Stimulated activated naive CD4-positive, alpha-beta T cell (primary cell): ENCODE data around the gene PECR.

Experiments used
- DNase-seq, 6 experiments: peaks; one replicate each; lab custom pipeline; 2025; lab: John Stamatoyannopoulos, UW

The PECR gene

GRCh38 chr2:216081487-216082116, at the start of gene PECR, which contains the start of gene TMEM169:
Gene PECR (minus strand): TSS chr2:216081809. CDS start chr2:216081741, 68 bp downstream.
Gene TMEM169 (plus strand): TSS chr2:216081919. CDS start chr2:216095964, 14,045 bp downstream.
- DNase-seq = peak; percentile 38 to 66 (median 54)

DNA sequence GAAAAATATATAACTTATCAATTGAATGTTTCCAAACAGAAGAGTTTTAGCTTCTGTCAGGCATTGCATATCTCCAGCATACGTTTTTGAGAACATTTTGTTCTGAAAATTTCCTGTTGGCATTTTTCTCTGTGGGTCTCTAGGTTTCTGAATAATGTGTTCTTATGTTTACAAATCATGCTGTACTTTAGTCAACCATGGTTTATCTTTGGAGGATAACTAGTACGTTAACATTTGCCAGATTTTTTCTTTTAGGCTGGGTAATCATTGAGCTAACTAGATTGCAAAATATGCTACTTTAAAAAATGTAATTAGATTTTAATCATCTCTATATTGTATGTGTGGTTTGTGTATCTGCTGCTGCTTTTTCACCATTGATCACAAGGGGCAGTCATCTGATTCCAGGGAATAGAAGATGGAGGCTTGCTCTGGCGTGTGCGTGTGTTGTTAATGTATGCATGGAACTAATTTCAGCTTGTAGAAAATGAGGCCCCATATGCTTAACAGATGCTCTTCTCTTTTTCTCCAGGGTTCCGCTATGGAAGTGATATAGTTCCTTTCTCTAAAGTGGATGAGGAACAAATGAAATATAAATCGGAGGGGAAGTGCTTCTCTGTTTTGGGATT, 48.9 kb upstream of the PECR start:
- DNase-seq = no peak

DNA sequence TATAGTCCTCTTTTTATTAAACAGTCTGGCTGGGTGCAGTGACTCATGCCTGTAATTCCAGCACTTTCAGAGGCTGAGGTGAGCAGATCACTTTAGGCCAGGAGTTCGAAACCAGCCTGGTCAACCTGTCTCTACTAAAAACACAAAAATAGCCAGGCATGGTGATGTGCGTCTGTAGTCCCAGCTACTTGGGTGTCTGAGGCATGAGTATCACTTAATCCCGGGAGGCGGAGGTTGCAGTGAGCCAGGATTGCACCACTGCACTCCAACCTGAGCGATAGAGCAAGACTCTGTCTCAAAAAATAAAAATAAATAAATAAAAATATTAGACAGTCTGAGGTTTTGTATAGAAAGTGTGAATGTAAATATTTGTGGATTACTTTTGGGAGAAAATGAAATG, 45.3 kb upstream of the PECR start:
- no peak for DNase-seq

DNA sequence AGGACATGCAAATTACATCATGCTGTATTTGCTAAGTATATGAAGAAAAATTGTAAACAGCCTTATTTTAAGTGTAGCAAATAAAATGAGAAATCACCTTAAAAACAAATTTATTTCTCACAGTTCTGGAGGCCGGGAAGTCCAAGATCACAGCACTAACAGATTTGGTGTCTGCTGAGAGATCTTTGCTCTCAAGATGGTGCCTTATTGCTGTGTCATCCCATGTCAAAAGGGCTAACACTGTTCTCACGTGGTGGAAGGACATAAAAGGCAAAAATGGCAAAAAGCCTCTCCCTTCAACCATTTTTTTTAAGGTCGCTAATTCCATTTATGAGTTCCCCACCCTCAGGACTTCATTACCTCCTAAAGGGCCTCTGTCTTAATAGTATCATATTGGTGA, 39.6 kb upstream of the PECR start:
- DNase-seq = no peak

DNA sequence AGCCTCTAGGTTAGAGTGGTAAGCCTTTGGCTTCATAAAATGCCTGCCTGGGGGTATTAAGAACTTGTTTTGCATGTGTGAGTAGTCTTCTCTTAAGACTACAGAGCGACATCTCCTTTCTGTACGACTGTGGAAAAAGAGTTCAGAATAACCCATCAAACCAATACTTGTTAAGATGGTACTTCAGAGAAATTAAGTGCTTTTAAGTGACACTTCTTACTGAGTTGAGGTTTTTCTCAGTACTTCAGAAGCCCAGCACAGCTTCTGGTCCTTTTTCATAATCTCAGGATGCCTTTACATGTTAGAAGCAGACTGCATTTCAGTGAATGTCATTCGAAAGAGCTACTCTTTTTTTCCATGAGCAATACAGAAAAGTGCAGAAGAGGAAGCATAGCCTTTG, 38.4 kb upstream of the PECR start:
- peak in 3 of 6 experiments; percentile 42 to 60 (median 42) for DNase-seq

DNA sequence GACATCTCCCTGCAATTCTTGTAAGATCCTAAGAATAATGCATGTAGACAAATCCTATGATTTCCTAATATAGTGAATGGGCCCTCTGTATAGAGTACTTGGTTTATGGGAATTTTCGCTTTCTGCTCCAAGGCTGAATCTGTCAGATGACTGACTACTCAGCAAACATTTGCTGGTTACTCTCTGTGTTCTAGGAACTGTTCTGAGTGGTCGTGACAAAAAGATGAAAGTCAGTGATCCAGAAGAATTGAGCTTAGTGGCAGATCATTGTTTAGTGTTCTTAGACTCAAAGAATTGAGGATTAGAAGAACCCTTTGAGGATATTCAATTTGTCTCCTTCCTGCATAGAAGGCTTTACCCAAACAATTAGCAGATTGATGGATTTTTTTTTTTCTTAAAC, 37.5 kb upstream of the PECR start:
- DNase-seq = no peak

- DNase-seq = no peak
Measured at GRCh38 chr2:216118474-216118873, 36.9 kb upstream of the PECR start.

DNA sequence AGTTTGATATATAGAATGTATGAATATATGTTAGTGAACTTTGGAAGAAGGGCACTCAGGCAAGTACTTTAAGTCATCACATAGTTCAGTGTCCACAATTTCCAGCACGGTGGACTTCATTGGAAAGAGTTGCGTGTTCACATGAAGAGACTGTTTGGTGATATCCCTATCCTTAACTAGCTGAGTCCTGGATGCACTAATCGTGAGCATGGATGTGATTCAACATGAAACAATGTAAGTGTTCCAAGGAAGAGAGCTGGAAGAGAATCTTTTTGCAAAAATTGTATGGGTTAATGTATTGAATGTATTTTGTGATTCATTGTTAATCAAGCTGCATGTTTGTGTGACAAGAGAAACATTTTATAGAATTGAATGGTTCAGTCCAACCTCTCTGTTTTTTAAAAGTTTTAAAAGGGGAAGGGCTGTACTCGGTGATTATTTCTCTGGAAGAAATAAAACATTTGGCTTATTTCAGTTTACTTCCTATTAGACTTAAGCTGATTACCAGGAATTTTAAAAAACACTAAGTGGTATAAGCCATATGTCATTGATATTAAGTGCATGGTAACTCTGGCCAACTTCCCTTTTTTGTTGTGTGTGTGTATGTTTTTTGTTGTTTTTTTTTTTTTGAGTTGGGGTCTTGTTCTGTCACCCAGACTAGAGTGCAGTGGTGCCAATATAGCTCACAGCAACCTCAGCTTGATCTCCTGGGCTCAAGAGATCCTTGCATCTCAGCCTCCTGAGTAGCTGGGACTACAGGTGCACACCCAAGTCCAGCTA, 36.1 kb upstream of the PECR start:
- no peak for DNase-seq

DNA sequence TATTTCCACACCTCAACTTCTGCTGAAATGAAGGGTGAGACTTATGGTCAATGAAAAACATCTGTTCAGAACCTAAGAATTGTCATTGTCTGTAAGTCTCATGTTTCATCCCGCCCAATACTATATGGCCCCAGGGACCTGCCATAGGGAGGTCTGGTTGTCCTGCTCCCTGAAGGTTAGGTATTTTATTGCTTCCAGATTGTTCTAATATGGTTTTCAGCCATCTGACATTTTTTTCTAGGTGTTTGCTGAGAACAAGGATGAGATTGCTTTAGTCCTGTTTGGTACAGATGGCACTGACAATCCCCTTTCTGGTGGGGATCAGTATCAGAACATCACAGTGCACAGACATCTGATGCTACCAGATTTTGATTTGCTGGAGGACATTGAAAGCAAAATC, 34.8 kb upstream of the PECR start:
- no peak for DNase-seq

DNA sequence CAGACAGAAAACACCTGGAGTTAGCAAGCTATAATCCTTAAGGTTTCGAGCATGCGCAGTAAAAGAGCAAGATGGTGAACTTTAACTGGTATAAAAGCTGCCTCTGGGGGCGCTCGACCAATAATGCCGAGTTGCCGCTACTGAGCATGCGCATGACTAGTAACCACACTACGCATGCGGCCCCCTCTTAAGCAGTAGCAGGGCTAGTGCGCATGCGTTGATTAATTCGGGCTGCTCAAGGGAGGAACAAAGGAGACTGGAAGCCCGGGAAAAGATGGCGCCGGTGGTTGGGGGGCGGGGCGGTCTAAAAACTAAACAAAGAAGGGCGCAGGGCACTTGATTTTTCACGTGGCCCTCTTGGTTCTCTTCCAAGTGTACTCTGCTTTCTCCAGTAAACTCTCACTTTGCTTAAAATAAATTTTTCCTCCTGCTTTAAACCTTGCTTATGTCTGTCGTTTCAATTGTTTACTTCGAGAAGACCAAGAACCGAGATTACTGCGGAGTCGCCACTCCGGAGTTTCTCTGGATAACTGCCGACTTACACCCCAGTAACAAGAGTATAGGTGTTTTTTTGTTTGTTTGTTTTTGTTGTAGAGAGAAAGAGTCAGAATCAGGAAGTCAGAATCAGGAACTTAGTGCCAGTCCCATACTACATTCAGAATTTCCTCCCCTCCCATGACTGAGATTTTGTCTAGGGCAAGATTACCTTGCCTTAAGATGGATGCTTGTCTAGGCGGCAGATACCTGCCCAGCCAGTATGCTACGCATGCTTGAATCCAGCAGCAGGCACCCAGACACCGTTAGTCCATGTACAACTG, 33.3 kb upstream of the PECR start:
- peak; percentile 92 to 98 (median 96) for DNase-seq

DNA sequence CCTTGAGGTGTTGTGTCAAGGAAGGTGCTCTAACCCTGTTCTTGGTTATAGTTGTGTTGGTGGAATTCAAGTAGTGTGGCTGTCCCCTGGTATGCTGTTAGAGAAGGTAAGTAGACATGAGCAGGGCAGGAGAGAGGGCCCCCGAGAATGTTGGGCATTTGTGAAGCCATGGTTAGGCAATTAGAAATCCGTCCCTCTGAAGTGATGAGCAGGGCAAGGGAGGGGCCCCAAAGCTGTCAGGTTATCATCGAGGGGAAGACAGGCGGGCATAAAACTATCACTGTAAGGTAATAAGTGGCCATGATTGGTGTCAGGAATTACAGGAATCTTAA, 32.7 kb upstream of the PECR start:
- DNase-seq = no peak

- DNase-seq = no peak
Measured at GRCh38 chr2:216113572-216113971, 32.0 kb upstream of the PECR start.

DNA sequence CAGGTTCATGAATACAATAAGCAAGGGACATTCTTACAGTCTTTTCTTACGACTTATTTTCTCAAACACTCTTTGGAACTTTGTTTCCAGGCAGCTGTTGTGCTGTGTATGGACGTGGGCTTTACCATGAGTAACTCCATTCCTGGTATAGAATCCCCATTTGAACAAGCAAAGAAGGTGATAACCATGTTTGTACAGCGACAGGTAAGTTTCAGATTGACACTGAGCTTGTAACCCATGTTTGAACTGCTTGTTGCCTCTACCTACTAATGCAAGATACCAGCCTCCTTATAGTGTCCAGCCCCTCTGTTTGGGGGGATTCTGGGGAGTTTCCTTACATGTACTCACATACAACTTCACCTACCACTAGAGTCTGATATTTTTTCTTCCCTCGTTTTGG, 31.3 kb upstream of the PECR start:
- DNase-seq = no peak

GRCh38 chr2:216111122-216111521, 29.5 kb upstream of the PECR start:
- no peak for DNase-seq

DNA sequence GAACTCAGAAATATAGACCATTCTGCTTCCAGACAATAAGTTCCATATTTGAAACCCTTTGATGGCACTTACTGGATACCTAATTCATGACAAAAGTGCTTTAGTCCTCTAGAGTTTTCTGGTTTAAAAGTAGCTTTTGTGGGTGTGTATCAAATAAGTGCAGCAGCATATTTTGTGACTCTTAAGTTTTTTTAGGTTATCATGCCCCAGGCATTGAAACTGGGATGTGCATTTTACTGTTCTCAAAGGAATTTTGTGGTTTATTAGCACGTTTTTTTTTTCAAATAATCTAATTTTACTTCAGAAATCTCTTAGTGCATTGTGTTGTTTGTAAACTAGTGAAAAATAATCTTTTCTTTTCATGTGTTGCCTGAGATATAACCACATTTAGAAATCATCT, 29.0 kb upstream of the PECR start:
- no peak for DNase-seq

GRCh38 chr2:216109962-216110614, 28.5 kb upstream of the PECR start:
- peak in 3 of 6 experiments; percentile 2 to 45 (median 32) for DNase-seq

- DNase-seq = peak; percentile 95 to 98 (median 96)
Measured at GRCh38 chr2:216108967-216109921, 27.6 kb upstream of the PECR start, which contains the start of gene XRCC5. Gene XRCC5 (plus strand): TSS chr2:216109348. CDS start chr2:216109437, 89 bp downstream.

DNA sequence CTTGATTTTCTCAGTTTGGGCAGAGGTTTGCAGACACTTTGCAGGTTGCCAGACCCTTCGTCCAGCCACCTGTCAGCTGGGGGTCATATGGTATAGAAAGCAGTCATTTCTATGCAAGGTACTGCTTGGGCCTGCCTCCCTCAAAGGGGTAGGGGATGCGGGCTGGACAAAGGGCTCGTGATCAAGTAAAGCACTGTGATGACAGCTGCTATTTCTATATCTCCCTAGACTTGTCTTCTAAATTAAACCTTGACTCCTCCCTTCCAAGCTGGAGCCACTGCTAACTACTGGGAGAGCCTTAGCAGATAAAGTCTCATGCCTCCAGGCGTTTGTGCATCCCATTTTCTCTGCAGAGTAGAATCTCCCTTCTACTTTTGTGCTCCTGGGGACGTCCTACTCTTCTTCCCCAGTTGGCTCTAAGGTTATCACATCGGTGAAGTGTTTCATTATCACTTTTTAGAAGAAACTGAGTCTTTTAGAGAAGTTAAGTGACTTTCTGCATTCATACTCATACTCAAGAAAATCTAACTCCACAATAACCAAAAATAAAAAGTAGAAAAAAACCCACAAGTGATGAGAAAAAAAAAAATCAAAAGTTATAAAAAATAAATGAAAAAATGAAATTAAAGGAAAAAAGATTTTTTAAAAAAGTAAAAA, 26.8 kb upstream of the PECR start:
- DNase-seq = peak in 2 of 6 experiments; percentile 20 to 44

- DNase-seq = no peak
Measured at GRCh38 chr2:216107760-216108159, 26.2 kb upstream of the PECR start.

DNA sequence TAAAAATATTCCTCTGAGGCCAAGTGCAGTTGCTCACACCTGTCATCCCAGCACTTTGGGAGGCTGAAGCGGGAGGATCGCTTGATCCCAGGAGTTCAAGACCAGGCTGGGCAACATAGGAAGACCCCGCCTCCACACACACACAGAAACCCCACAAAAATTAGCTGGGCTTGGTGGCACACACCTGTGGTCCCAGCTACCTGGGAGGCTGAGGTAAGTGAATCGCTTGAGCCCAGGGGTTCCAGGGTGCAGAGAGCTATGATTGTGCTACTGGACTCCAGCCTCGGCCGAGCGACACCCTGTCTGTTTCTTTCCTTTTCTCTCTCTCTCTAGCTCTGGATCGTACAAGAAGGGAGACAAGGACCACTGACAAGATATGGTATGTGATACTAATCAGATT, 25.7 kb upstream of the PECR start:
- no peak for DNase-seq
